B cell (primary cell): ENCODE results near the gene PARD6G. TPM values are rescaled to one million over a fixed set of nuclear protein-coding genes. Genes with fewer than 3 reads are reported as not detected.

Experiments
- ATAC-seq: fragments of 200-7000 bp; cut with Tn5 transposase; one replicate; pipeline ENCODE4 v1.10.0; 2021; ENCODE audit warnings: low read depth, mild to moderate bottlenecking, moderate number of reproducible peaks, moderate library complexity
- CTCF ChIA-PET: fragments of 350-600 bp; sonication (Branson Sonifier 250); formaldehyde crosslinking; loops from one replicate; lab custom pipeline; 2021; ENCODE audit warnings: antibody characterized with exemption, inconsistent platforms; lab: Charles Lee
- POLR2A ChIA-PET: fragments of 350-600 bp; sonication (Branson Sonifier 250); formaldehyde crosslinking; loops from one replicate; lab custom pipeline; 2021; ENCODE audit warnings: antibody characterized with exemption; lab: Charles Lee
- DNase-seq: peaks from one replicate; pipeline ENCODE4 v3.0.0; 2013
- H2AFZ ChIP-seq: 2 replicates; pipeline ENCODE4 v1.6.1; 2012; ENCODE audit warnings: mild to moderate bottlenecking, low read depth, low read length; ENCODE audit not compliant: insufficient read depth, poor library complexity, severe bottlenecking
- H3K27ac ChIP-seq, 2 donors: 1 replicate in 1 of 2; 2 replicates in 1 of 2; pipeline ENCODE4 v1.5.1; 2012 to 2013; ENCODE audit warnings: low read length in 2 of 2, mild to moderate bottlenecking in 2 of 2, moderate library complexity in 1 of 2
- H3K27me3 ChIP-seq, 4 experiments: fragments of 200-600 bp in 1 of 4; sonication (generic) in 1 of 4; replicated peaks in 1 of 4; 1 replicate in 2 of 4; 2 replicates in 2 of 4; pipeline versions ENCODE4 v1.6.1 to v1.7.0; 2013 to 2016; ENCODE audit warnings: low read length in 3 of 4, mild to moderate bottlenecking in 2 of 4, mixed read lengths in 1 of 4, moderate library complexity in 1 of 4; ENCODE audit not compliant: insufficient read depth in 4 of 4, control insufficient read depth in 3 of 4; ENCODE audit errors: control extremely low read depth in 1 of 4
- H3K36me3 ChIP-seq, 2 experiments: replicated peaks in 1 of 2; 1 replicate in 1 of 2; 2 replicates in 1 of 2; pipeline versions ENCODE4 v1.6.1 to v1.7.1; 2013; ENCODE audit warnings: low read length in 1 of 2; ENCODE audit not compliant: insufficient read depth in 2 of 2, control insufficient read depth in 1 of 2; ENCODE audit errors: control extremely low read depth in 1 of 2, extremely low read depth in 1 of 2
- H3K4me1 ChIP-seq, 2 donors: fragments of 200-600 bp in 1 of 2; sonication (generic) in 1 of 2; 1 replicate in 1 of 2; 2 replicates in 1 of 2; pipeline versions ENCODE4 v1.5.1 to v1.6.1; 2013 to 2017; ENCODE audit warnings: low read length in 2 of 2; ENCODE audit not compliant: control insufficient read depth in 2 of 2, insufficient read depth in 2 of 2
- H3K4me2 ChIP-seq: replicated peaks from 2 replicates; pipeline ENCODE3; 2012; ENCODE audit warnings: mild to moderate bottlenecking, low read depth, low read length; ENCODE audit not compliant: poor library complexity, severe bottlenecking
- H3K4me3 ChIP-seq, 5 experiments: fragments of 200-600 bp in 1 of 5; sonication (generic) in 1 of 5; 1 replicate in 3 of 5; 2 replicates in 2 of 5; pipeline versions ENCODE4 v1.5.1 to v1.7.0; 2011 to 2016; ENCODE audit warnings: low read length in 4 of 5, mild to moderate bottlenecking in 4 of 5, low read depth in 2 of 5, control low read depth in 1 of 5, moderate library complexity in 1 of 5; ENCODE audit not compliant: insufficient read depth in 1 of 5; ENCODE audit errors: control extremely low read depth in 1 of 5, extremely low read depth in 1 of 5
- H3K79me2 ChIP-seq: fragments of 200-600 bp; sonication (generic); one replicate; pipeline ENCODE4 v1.6.0; 2016; ENCODE audit warnings: low read length; ENCODE audit not compliant: control insufficient read depth, insufficient read depth
- H3K9ac ChIP-seq: fragments of 200-600 bp; sonication (generic); 2 replicates; pipeline ENCODE4 v1.6.1; 2017; ENCODE audit warnings: mild to moderate bottlenecking, low read length, moderate library complexity
- H3K9me3 ChIP-seq, 3 donors: one replicate each; pipeline versions ENCODE4 v1.6.1 to v1.7.1; 2013; ENCODE audit warnings: low read length in 2 of 3; ENCODE audit not compliant: control insufficient read depth in 2 of 3, insufficient read depth in 1 of 3; ENCODE audit errors: control extremely low read depth in 1 of 3
- H4K20me1 ChIP-seq: 2 replicates; pipeline ENCODE4 v1.6.0; 2012; ENCODE audit warnings: mild to moderate bottlenecking, low read length; ENCODE audit not compliant: insufficient read depth, control insufficient read depth, poor library complexity, severe bottlenecking
- H3K27ac Mint-ChIP-seq: one replicate; pipeline ENCODE4 v1.8.0; 2021; ENCODE audit warnings: mixed read lengths
- H3K27me3 Mint-ChIP-seq: one replicate; pipeline ENCODE4 v1.8.0; 2021; ENCODE audit warnings: mixed read lengths
- H3K4me1 Mint-ChIP-seq: one replicate; pipeline ENCODE4 v1.8.0; 2021; ENCODE audit warnings: mixed read lengths
- H3K4me3 Mint-ChIP-seq: one replicate; pipeline ENCODE4 v1.8.0; 2021; ENCODE audit warnings: mixed read lengths
- H3K9me3 Mint-ChIP-seq: one replicate; pipeline ENCODE4 v1.8.0; 2022; ENCODE audit warnings: mixed read lengths; ENCODE audit not compliant: insufficient read depth
- CTCF ChIP-seq: fragments of 200-600 bp; IDR thresholded peaks from one replicate; pipeline ENCODE4 v1.8.0; 2022; ENCODE audit warnings: antibody characterized with exemption, mild to moderate bottlenecking
- EZH2 ChIP-seq: IDR thresholded peaks from 2 replicates; pipeline ENCODE4 v1.6.1; 2012; ENCODE audit warnings: borderline replicate concordance, low read depth, mild to moderate bottlenecking, moderate library complexity, low read length; ENCODE audit not compliant: insufficient read depth, poor library complexity, severe bottlenecking
- WGBS: methylation state at CpG from one replicate; pipeline ENCODE4 v1.1.5; 2013; ENCODE audit warnings: missing lambda C conversion rate; ENCODE audit not compliant: insufficient coverage; 5-methylcytosine and 5-hydroxymethylcytosine counted together
- intact Hi-C: fragments of 100-400 bp; cut with micrococcal nuclease; formaldehyde crosslinking; loops from one replicate; pipeline ENCODE4 v1.10.0; 2022
- polyA plus RNA-seq: library from polyadenylated mRNA; depleted of rRNA; stranded (reverse); fragments of >200 nt; gene quantifications from 2 replicates; pipeline ENCODE4 v1.2.3, GENCODE V29; 2012
- total RNA-seq, 2 donors: library from RNA; stranded (reverse); fragments of 120-200 nt in 1 of 2; gene quantifications; 1 replicate in 1 of 2; 2 replicates in 1 of 2; pipeline versions ENCODE4 v1.2.3 to v1.2.4, GENCODE V29; 2013 to 2022

PARD6G gene
- total and polyA plus RNA-seq, 2 donors (not counting 1 experiment from before 2014, with no cell fraction given), result not detected

GRCh38 chr18:80182855-80183254 is 64.5 kb downstream of the PARD6G start:
- Histone ChIP-seq H3K9ac (no peak overlapping the region), H4K20me1 (no peaks in the 10 kb centered on the region), H3K27me3 (peaks cover 0 to 2% (median 0%) of the 10 kb centered on the region in 4 experiments), H3K4me3 (no peak overlapping the region), H3K79me2 (no peaks in the 10 kb centered on the region), H3K4me2 (no peak overlapping the region), H3K4me1 (no peaks in the 10 kb centered on the region), H3K27ac (no peak overlapping the region), H3K9me3 (no peaks in the 10 kb centered on the region), H3K36me3 (no peaks in the 10 kb centered on the region), H2AFZ (no peak overlapping the region)
- Mint-ChIP-seq H3K27me3 (peaks cover 15% of the 10 kb centered on the region), H3K4me1 (no peaks in the 10 kb centered on the region), H3K9me3 (no peaks in the 10 kb centered on the region), H3K27ac (no peak overlapping the region), H3K4me3 (no peak overlapping the region)
- 82% methylated on average over 8 of the region's 9 CpGs for WGBS
- TF ChIP-seq CTCF (no peak), EZH2 (no peak)
- intact Hi-C loops, result no loop called here
- ATAC-seq (no peak), DNase-seq (no peak)
- ChIA-PET CTCF (no interaction called here), POLR2A (no interaction called here)

GRCh38 chr18:80181642-80182461 is 65.5 kb downstream of the PARD6G start:
- no peak overlapping the region for H3K27ac Mint-ChIP-seq
- TF ChIP-seq EZH2, result no peak
- no peak for TF ChIP-seq CTCF
- Histone ChIP-seq H3K9me3 (no peaks in the 10 kb centered on the region), H3K4me3 (no peak overlapping the region), H3K9ac (no peak overlapping the region), H4K20me1 (no peaks in the 10 kb centered on the region), H3K79me2 (no peaks in the 10 kb centered on the region), H3K27me3 (peaks cover 0 to 2% (median 0%) of the 10 kb centered on the region in 4 experiments), H2AFZ (no peak overlapping the region), H3K4me2 (no peak overlapping the region), H3K36me3 (no peaks in the 10 kb centered on the region), H3K4me1 (no peaks in the 10 kb centered on the region), H3K27ac (no peak overlapping the region)
- no peak overlapping the region for H3K4me3 Mint-ChIP-seq
- no peaks in the 10 kb centered on the region for H3K9me3 Mint-ChIP-seq
- DNase-seq (no peak), ATAC-seq (no peak)
- ChIA-PET CTCF (interaction anchor here (0.7 kb wide), 1 partner anchor 24 kb away, joined by 3 read pairs; no protein-coding TSS in a partner anchor), POLR2A (no interaction called here)
- intact Hi-C loops, result no loop called here
- no peaks in the 10 kb centered on the region for H3K4me1 Mint-ChIP-seq
- 89% methylated on average over 10 of the region's 12 CpGs for WGBS
- H3K27me3 Mint-ChIP-seq, result peaks cover 24% of the 10 kb centered on the region
